ENCODE data around the gene HELZ. TPM values are rescaled to one million over a fixed set of nuclear protein-coding genes. Genes with fewer than 3 reads are reported as not detected.

HELZ gene
- total and polyA plus RNA-seq, 2 of the 8 experiments (the other 6 are each of a cell fraction or from before 2014, with no cell fraction given) = 10.0 to 48.7 TPM

Small RNA genes lying within 50 kb of the gene (small RNA-seq; reads per million reads assigned to genes)
- gene AC007448.1 (ENCODE audit: insufficient read depth) (not detected), gene RF00393 (ENCODE audit: insufficient read depth) (not detected), gene RNA5SP447 (ENCODE audit: insufficient read depth) (not detected)

Other genes starting within 250 kb of the HELZ start
- gene CACNG1, start 200.6 kb downstream of the HELZ start, total RNA-seq (2021; fragmentation: NEBNext Ultra II Directional; extraction: Animal tissue kit (Norgen Biotek cat#: 25700)) = not detected in 2 replicates
- gene CACNG1, start 200.6 kb downstream of the HELZ start, polyA plus RNA-seq (2011; rRNA removed) = 0.13 TPM in 1 of 2 replicates, not detected in the other
- 73.2 and 82.4 TPM in 2 replicates for gene PSMD12, start 121.4 kb upstream of the HELZ start, total RNA-seq (2021; fragmentation: NEBNext Ultra II Directional; extraction: Animal tissue kit (Norgen Biotek cat#: 25700))
- gene PSMD12, start 121.4 kb upstream of the HELZ start, polyA plus RNA-seq (2011; rRNA removed) = 10.1 and 14.0 TPM in 2 replicates
- gene PITPNC1, start 132.1 kb upstream of the HELZ start, total RNA-seq (2021; fragmentation: NEBNext Ultra II Directional; extraction: Animal tissue kit (Norgen Biotek cat#: 25700)) = 53.8 and 54.7 TPM in 2 replicates
- gene PITPNC1, start 132.1 kb upstream of the HELZ start, polyA plus RNA-seq (2011; rRNA removed) = 13.6 and 17.6 TPM in 2 replicates